ENCODE results near the gene CADPS.

GRCh38 chr3:62679988-62680387 lies 195.2 kb downstream of the CADPS start:
- TF ChIP-seq ATF3 (CRISPR knock-in tag; conservative IDR thresholded peaks at IDR 0.05) (no peak), CTCF (IDR thresholded peaks at IDR 0.05) (no peak), USF1 (CRISPR knock-in tag; IDR thresholded peaks at IDR 0.05) (no peak), ELF4 (CRISPR knock-in tag; IDR thresholded peaks at IDR 0.05; ENCODE audit: low read depth) (no peak), ZSCAN18 (CRISPR knock-in tag; IDR thresholded peaks at IDR 0.05) (no peak), USF2 (CRISPR knock-in tag; IDR thresholded peaks at IDR 0.05) (no peak), CREM (CRISPR knock-in tag; IDR thresholded peaks at IDR 0.05) (no peak), ATF1 (CRISPR knock-in tag; IDR thresholded peaks at IDR 0.05) (no peak), ZNF512 (CRISPR knock-in tag; IDR thresholded peaks at IDR 0.05; ENCODE audit: borderline replicate concordance) (no peak), EMX1 (CRISPR knock-in tag; IDR thresholded peaks at IDR 0.05) (no peak), PRDM15 (CRISPR knock-in tag; IDR thresholded peaks at IDR 0.05) (no peak), TCF7 (CRISPR knock-in tag; IDR thresholded peaks at IDR 0.05; ENCODE audit: low read depth) (no peak), ZBTB21 (CRISPR knock-in tag; IDR thresholded peaks at IDR 0.05; ENCODE audit: borderline replicate concordance) (no peak), GTF2I (CRISPR knock-in tag; conservative IDR thresholded peaks at IDR 0.05) (no peak)
